Neural progenitor cell (in vitro differentiated cells): ENCODE measurements around the gene ALG12. TPM values are rescaled to one million over a fixed set of nuclear protein-coding genes. Genes with fewer than 3 reads are reported as not detected.

Source experiments
- DNase-seq: peaks from one replicate; pipeline ENCODE4 v3.0.0-alpha.2; 2016; ENCODE audit warnings: low spot score
- H2AFZ ChIP-seq: fragments of 200-600 bp; sonication (generic); replicated peaks from 2 replicates; pipeline ENCODE4 v1.6.1; 2016; ENCODE audit warnings: antibody characterized with exemption
- H3F3A ChIP-seq: fragments of 200-600 bp; sonication (generic); 2 replicates; pipeline ENCODE4 v1.6.1; 2016; ENCODE audit warnings: antibody characterized with exemption, low read depth
- H3K27ac ChIP-seq: fragments of 200-600 bp; sonication (generic); 2 replicates; pipeline ENCODE4 v1.5.1; 2016; ENCODE audit warnings: mild to moderate bottlenecking
- H3K27me3 ChIP-seq: fragments of 200-600 bp; sonication (generic); 2 replicates; pipeline ENCODE4 v1.6.1; 2016; ENCODE audit warnings: mild to moderate bottlenecking, moderate library complexity
- H3K36me3 ChIP-seq: fragments of 200-600 bp; sonication (generic); 2 replicates; pipeline ENCODE4 v1.5.1; 2016
- H3K4me1 ChIP-seq: fragments of 200-600 bp; sonication (generic); 2 replicates; pipeline ENCODE4 v1.6.1; 2016; ENCODE audit warnings: mixed run types
- H3K4me2 ChIP-seq: fragments of 200-600 bp; sonication (generic); 2 replicates; pipeline ENCODE4 v1.6.1; 2016
- H3K4me3 ChIP-seq: fragments of 200-600 bp; sonication (generic); 2 replicates; pipeline ENCODE4 v1.5.1; 2016
- H3K79me2 ChIP-seq: fragments of 200-600 bp; sonication (generic); 2 replicates; pipeline ENCODE4 v1.6.1; 2016; ENCODE audit warnings: low read depth
- H3K9ac ChIP-seq: fragments of 200-600 bp; sonication (generic); 2 replicates; pipeline ENCODE4 v1.6.1; 2016
- H3K9me3 ChIP-seq: fragments of 200-600 bp; sonication (generic); 2 replicates; pipeline ENCODE4 v1.5.1; 2016; ENCODE audit warnings: low read depth
- H4K20me1 ChIP-seq: fragments of 200-600 bp; sonication (generic); 2 replicates; pipeline ENCODE4 v1.6.1; 2016; ENCODE audit warnings: low read depth
- H3K27ac Mint-ChIP-seq: 3 replicates; pipeline ENCODE4 v1.8.0; 2021; ENCODE audit warnings: mixed read lengths
- H3K27me3 Mint-ChIP-seq: 2 replicates; pipeline ENCODE4 v1.8.0; 2022; ENCODE audit warnings: low read depth, mild to moderate bottlenecking, inconsistent platforms, moderate library complexity, mixed read lengths; ENCODE audit not compliant: insufficient read depth
- H3K36me3 Mint-ChIP-seq: 3 replicates; pipeline ENCODE4 v1.8.0; 2021; ENCODE audit warnings: mixed read lengths
- H3K4me1 Mint-ChIP-seq: 3 replicates; pipeline ENCODE4 v1.8.0; 2021; ENCODE audit warnings: mixed read lengths
- H3K4me3 Mint-ChIP-seq: 3 replicates; pipeline ENCODE4 v1.8.0; 2021; ENCODE audit warnings: mild to moderate bottlenecking, moderate library complexity, mixed read lengths
- H3K9me3 Mint-ChIP-seq: 3 replicates; pipeline ENCODE4 v1.8.0; 2020; ENCODE audit warnings: mixed read lengths
- CTCF ChIP-seq: fragments of 200-600 bp; sonication (generic); IDR thresholded peaks from 2 replicates; pipeline ENCODE4 v1.5.1; 2017; ENCODE audit warnings: antibody characterized with exemption, mild to moderate bottlenecking
- EZH2 ChIP-seq: fragments of 200-600 bp; sonication (generic); IDR thresholded peaks from 2 replicates; pipeline ENCODE4 v1.6.1; 2017; ENCODE audit warnings: antibody characterized with exemption, mild to moderate bottlenecking, moderate library complexity
- EZH2phosphoT487 ChIP-seq: fragments of 200-600 bp; sonication (generic); IDR thresholded peaks from 2 replicates; pipeline ENCODE4 v1.6.1; 2017; ENCODE audit warnings: antibody characterized with exemption
- total RNA-seq: library from RNA; depleted of rRNA; stranded (reverse); fragments of >200 nt; gene quantifications from 2 replicates; pipeline ENCODE4 v1.2.3, GENCODE V29; 2015; ENCODE audit warnings: low replicate concordance

Gene ALG12
- total RNA-seq, 1 donor from 2014 or later, result 4.9 TPM

GRCh38 chr22:49934891-49935557, 16.8 kb upstream of the ALG12 start:
- TF ChIP-seq EZH2phosphoT487 (no peak), EZH2 (no peak), CTCF (no peak)
- peaks cover 20% of the 10 kb centered on the region for H3K4me1 Mint-ChIP-seq
- Histone ChIP-seq H4K20me1 (peaks cover 3% of the 10 kb centered on the region), H3K27me3 (peaks cover 38% of the 10 kb centered on the region), H3K9ac (no peak overlapping the region), H3K9me3 (no peaks in the 10 kb centered on the region), H3K27ac (no peak overlapping the region), H3K4me1 (peaks cover 15% of the 10 kb centered on the region), H3K4me2 (peak overlapping the region; percentile 76), H3K4me3 (peak overlapping the region; percentile 37), H3K79me2 (no peaks in the 10 kb centered on the region), H2AFZ (no peak overlapping the region), H3K36me3 (no peaks in the 10 kb centered on the region), H3F3A (peaks cover 4% of the 10 kb centered on the region)
- H3K4me3 Mint-ChIP-seq, result no peak overlapping the region
- peak; percentile 65 for DNase-seq
- H3K27me3 Mint-ChIP-seq, result peaks cover 8% of the 10 kb centered on the region
- no peaks in the 10 kb centered on the region for H3K36me3 Mint-ChIP-seq
- H3K9me3 Mint-ChIP-seq, result no peaks in the 10 kb centered on the region
- H3K27ac Mint-ChIP-seq, result no peak overlapping the region

GRCh38 chr22:49934160-49934890, 16.1 kb upstream of the ALG12 start:
- peaks cover 8% of the 10 kb centered on the region for H3K27me3 Mint-ChIP-seq
- Histone ChIP-seq H3K9me3 (no peaks in the 10 kb centered on the region), H3K79me2 (no peaks in the 10 kb centered on the region), H4K20me1 (peaks cover 3% of the 10 kb centered on the region), H3F3A (peaks cover 4% of the 10 kb centered on the region), H3K4me2 (peak overlapping the region; percentile 76), H3K36me3 (no peaks in the 10 kb centered on the region), H3K4me3 (no peak overlapping the region), H3K27me3 (peaks cover 45% of the 10 kb centered on the region), H3K4me1 (peaks cover 15% of the 10 kb centered on the region), H2AFZ (no peak overlapping the region), H3K27ac (no peak overlapping the region), H3K9ac (no peak overlapping the region)
- H3K4me1 Mint-ChIP-seq, result peaks cover 18% of the 10 kb centered on the region
- no peak overlapping the region for H3K27ac Mint-ChIP-seq
- no peak for DNase-seq
- H3K4me3 Mint-ChIP-seq, result no peak overlapping the region
- H3K36me3 Mint-ChIP-seq, result no peaks in the 10 kb centered on the region
- TF ChIP-seq CTCF (no peak), EZH2phosphoT487 (no peak), EZH2 (no peak)
- no peaks in the 10 kb centered on the region for H3K9me3 Mint-ChIP-seq

GRCh38 chr22:49933236-49934159, 15.3 kb upstream of the ALG12 start:
- Mint-ChIP-seq H3K36me3 (no peaks in the 10 kb centered on the region), H3K9me3 (no peaks in the 10 kb centered on the region), H3K27me3 (peaks cover 8% of the 10 kb centered on the region), H3K4me3 (peak overlapping the region; percentile 27), H3K27ac (peak overlapping the region; percentile 61), H3K4me1 (peaks cover 13% of the 10 kb centered on the region)
- no peak overlapping the region for H2AFZ ChIP-seq
- no peaks in the 10 kb centered on the region for H3K36me3 ChIP-seq
- no peak overlapping the region for H3K27ac ChIP-seq
- H3K27me3 ChIP-seq, result peaks cover 53% of the 10 kb centered on the region
- H3K4me2 ChIP-seq, result no peak overlapping the region
- DNase-seq, result no peak
- H3K9me3 ChIP-seq, result no peaks in the 10 kb centered on the region
- no peak for TF ChIP-seq EZH2
- TF ChIP-seq CTCF, result no peak
- H3K4me3 ChIP-seq, result no peak overlapping the region
- peaks cover 15% of the 10 kb centered on the region for H3K4me1 ChIP-seq
- no peak overlapping the region for H3K9ac ChIP-seq
- peaks cover 4% of the 10 kb centered on the region for H3F3A ChIP-seq
- no peaks in the 10 kb centered on the region for H3K79me2 ChIP-seq
- peaks cover 3% of the 10 kb centered on the region for H4K20me1 ChIP-seq
